Neutrophil (primary cell): ENCODE measurements around the gene CDK5R1.
A peak's percentile ranks its signal among the peaks of the same experiment; 100 is the strongest.

Experiments
- H3K27ac ChIP-seq: fragments of 200-600 bp; sonication (generic); 2 replicates; pipeline ENCODE4 v1.5.1; 2016; ENCODE audit warnings: mild to moderate bottlenecking, moderate library complexity
- H3K27me3 ChIP-seq: fragments of 200-600 bp; sonication (generic); 2 replicates; pipeline ENCODE4 v1.6.0; 2016; ENCODE audit warnings: mild to moderate bottlenecking
- H3K36me3 ChIP-seq: fragments of 200-600 bp; sonication (generic); 2 replicates; pipeline ENCODE4 v1.5.1; 2017
- H3K4me1 ChIP-seq, 2 experiments: fragments of 200-600 bp in 1 of 2; sonication (generic) in 1 of 2; 1 replicate in 1 of 2; 2 replicates in 1 of 2; pipeline versions ENCODE4 v1.5.1 to v1.6.1; 2013 to 2016; ENCODE audit warnings: low read depth in 1 of 2, low read length in 1 of 2, mild to moderate bottlenecking in 1 of 2, moderate library complexity in 1 of 2; ENCODE audit not compliant: control insufficient read depth in 1 of 2, insufficient read depth in 1 of 2
- H3K4me3 ChIP-seq, 2 experiments: fragments of 200-600 bp in 1 of 2; sonication (generic) in 1 of 2; 1 replicate in 1 of 2; 2 replicates in 1 of 2; pipeline ENCODE4 v1.5.1; 2013 to 2016; ENCODE audit warnings: low read depth in 1 of 2, low read length in 1 of 2, mild to moderate bottlenecking in 1 of 2, moderate library complexity in 1 of 2
- H3K9me3 ChIP-seq: fragments of 200-600 bp; sonication (generic); 2 replicates; pipeline ENCODE4 v1.5.1; 2016
- CTCF ChIP-seq: fragments of 200-600 bp; sonication (generic); IDR thresholded peaks from 2 replicates; pipeline ENCODE4 v1.5.1; 2016; ENCODE audit warnings: antibody characterized with exemption

Gene CDK5R1

GRCh38 chr17:32490101-32490482 is 3.3 kb downstream of the CDK5R1 start:
- Histone ChIP-seq H3K4me3 (peak overlapping the region; percentile 73 to 94), H3K27me3 (peaks cover 3% of the 10 kb centered on the region), H3K4me1 (peaks cover 87 to 88% of the 10 kb centered on the region in 2 experiments), H3K27ac (peak overlapping the region; percentile 51), H3K9me3 (no peaks in the 10 kb centered on the region), H3K36me3 (peaks cover 37% of the 10 kb centered on the region)
- no peak for TF ChIP-seq CTCF

GRCh38 chr17:32491371-32492263 is 4.8 kb downstream of the CDK5R1 start:
- Histone ChIP-seq H3K4me1 (peaks cover 88 to 93% of the 10 kb centered on the region in 2 experiments), H3K4me3 (peak overlapping the region; percentile 13 to 26)
- TF ChIP-seq CTCF: no peak

GRCh38 chr17:32492264-32492589 is 5.4 kb downstream of the CDK5R1 start:
- Histone ChIP-seq H3K4me3 (peak overlapping the region; percentile 13 to 26), H3K27me3 (no peaks in the 10 kb centered on the region), H3K4me1 (peaks cover 88 to 94% of the 10 kb centered on the region in 2 experiments), H3K9me3 (no peaks in the 10 kb centered on the region), H3K27ac (peak overlapping the region; percentile 82), H3K36me3 (peaks cover 37% of the 10 kb centered on the region)
- no peak for TF ChIP-seq CTCF

More at GRCh38 chr17:32491371-32492263, 4.8 kb downstream of the CDK5R1 start:
- H3K9me3 ChIP-seq: no peaks in the 10 kb centered on the region
- peaks cover 37% of the 10 kb centered on the region for H3K36me3 ChIP-seq
- no peaks in the 10 kb centered on the region for H3K27me3 ChIP-seq
- H3K27ac ChIP-seq: peak overlapping the region; percentile 82

GRCh38 chr17:32492648-32493289 is 6.0 kb downstream of the CDK5R1 start:
- peak overlapping the region in 1 of 2 experiments; percentile 26 for H3K4me3 ChIP-seq
- no peak for TF ChIP-seq CTCF
- H3K27ac ChIP-seq: peak overlapping the region; percentile 82
- H3K4me1 ChIP-seq: peaks cover 84 to 89% of the 10 kb centered on the region in 2 experiments
- peaks cover 35% of the 10 kb centered on the region for H3K36me3 ChIP-seq
- no peaks in the 10 kb centered on the region for H3K9me3 ChIP-seq
- H3K27me3 ChIP-seq: no peaks in the 10 kb centered on the region

- H3K36me3 ChIP-seq: peaks cover 27% of the 10 kb centered on the region
- peak overlapping the region in 1 of 2 experiments; percentile 26 for H3K4me3 ChIP-seq
- peak overlapping the region; percentile 82 for H3K27ac ChIP-seq
- peaks cover 76 to 81% of the 10 kb centered on the region in 2 experiments for H3K4me1 ChIP-seq
- no peak for TF ChIP-seq CTCF
- H3K9me3 ChIP-seq: no peaks in the 10 kb centered on the region
- H3K27me3 ChIP-seq: no peaks in the 10 kb centered on the region
These were observed 6.8 kb downstream of the CDK5R1 start for GRCh38 chr17:32493571-32493970.
